ENCODE results near the gene PTH1R.
A peak's percentile ranks its signal among the peaks of the same experiment; 100 is the strongest.

The PTH1R gene

GRCh38 chr3:46947546-46947901 lies 70.0 kb downstream of the PTH1R start:
- DNase-seq (ENCODE audit: low read depth), result no peak

- DNase-seq (ENCODE audit: low read depth), result peak; percentile 52
Observed at GRCh38 chr3:46947981-46948791, 70.7 kb downstream of the PTH1R start.

- no peak for DNase-seq (ENCODE audit: low read depth)
Observed at GRCh38 chr3:46948830-46949671, 71.5 kb downstream of the PTH1R start.

GRCh38 chr3:46950177-46950576 lies 72.7 kb downstream of the PTH1R start:
- no peak for DNase-seq (ENCODE audit: low read depth)

- DNase-seq (ENCODE audit: low read depth), result no peak
Observed at GRCh38 chr3:46950650-46951241, 73.2 kb downstream of the PTH1R start.

GRCh38 chr3:46952813-46953212 lies 75.3 kb downstream of the PTH1R start:
- no peak for DNase-seq (ENCODE audit: low read depth)

Data from activated T-cell treated with anti-CD3 and anti-CD28 coated beads for 1 hour (primary cell).